HL-60 (cell line): ENCODE data around the gene NT5C1A.

Experiments used
- DNase-seq, 2 experiments: peaks; one replicate each; pipeline ENCODE4 v3.0.0-alpha.2; 2010 to 2020; ENCODE audit warnings: low read depth in 1 of 2, low spot score in 1 of 2
- H3K27ac ChIP-seq: fragments of 250-450 bp; sonication (Bioruptor Pico); replicated peaks from 2 replicates; pipeline ENCODE4 v1.5.1; 2020; ENCODE audit warnings: mild to moderate bottlenecking, moderate library complexity
- H3K27me3 ChIP-seq: fragments of 250-450 bp; sonication (Bioruptor Pico); 2 replicates; pipeline ENCODE4 v1.5.1; 2021; ENCODE audit warnings: mild to moderate bottlenecking, moderate library complexity; ENCODE audit not compliant: insufficient read depth, poor library complexity, severe bottlenecking
- H3K4me3 ChIP-seq: replicated peaks from 2 replicates; pipeline ENCODE4 v1.5.1; 2011; ENCODE audit warnings: mild to moderate bottlenecking, control low read depth, low read length; ENCODE audit not compliant: insufficient read depth
- GABPA ChIP-seq: IDR thresholded peaks from 2 replicates; pipeline ENCODE4 v1.6.1; 2012; ENCODE audit warnings: low read depth
- POLR2AphosphoS5 ChIP-seq: IDR thresholded peaks from 2 replicates; pipeline ENCODE4 v1.6.1; 2012; ENCODE audit warnings: low read depth
- SPI1 ChIP-seq: IDR thresholded peaks from 2 replicates; pipeline ENCODE4 v1.6.1; 2012; ENCODE audit warnings: low read depth, mild to moderate bottlenecking, borderline replicate concordance
- TF ChIP-seq, protein P1 (sequence below): IDR thresholded peaks from one replicate; pipeline ENCODE4 v1.5.1; 2011; ENCODE audit warnings: low read length, control low read depth, inconsistent platforms; ENCODE audit not compliant: insufficient read depth
- TF ChIP-seq, protein P2 (sequence below): IDR thresholded peaks from 2 replicates; pipeline ENCODE4 v1.6.1; 2012; ENCODE audit warnings: low read depth; ENCODE audit not compliant: insufficient replicate concordance

The NT5C1A gene

DNA sequence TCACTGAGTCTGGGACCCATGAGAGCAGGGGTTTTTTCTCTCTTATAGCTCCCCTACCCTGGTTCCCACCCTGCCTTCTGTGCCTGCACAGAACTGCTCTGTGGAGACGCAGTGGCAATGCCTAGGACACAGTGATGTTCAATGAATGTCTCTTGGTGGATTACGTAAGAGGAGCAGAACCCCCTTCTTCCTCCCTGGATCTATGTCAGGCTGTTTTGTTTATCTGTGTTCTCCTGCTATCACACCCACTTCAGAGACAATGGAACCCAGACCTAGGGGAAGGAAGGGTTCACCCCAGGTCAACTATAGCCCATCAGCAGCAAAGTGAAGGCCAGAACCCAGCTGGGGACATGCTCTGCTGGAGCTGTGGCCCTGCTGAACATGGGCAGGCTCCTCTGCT is 17.3 kb upstream of the NT5C1A start:
- Histone ChIP-seq H3K4me3 (no peak overlapping the region), H3K27me3 (peaks cover 55% of the 10 kb centered on the region), H3K27ac (no peak overlapping the region)
- no peak for DNase-seq
- TF ChIP-seq, protein P1, sequence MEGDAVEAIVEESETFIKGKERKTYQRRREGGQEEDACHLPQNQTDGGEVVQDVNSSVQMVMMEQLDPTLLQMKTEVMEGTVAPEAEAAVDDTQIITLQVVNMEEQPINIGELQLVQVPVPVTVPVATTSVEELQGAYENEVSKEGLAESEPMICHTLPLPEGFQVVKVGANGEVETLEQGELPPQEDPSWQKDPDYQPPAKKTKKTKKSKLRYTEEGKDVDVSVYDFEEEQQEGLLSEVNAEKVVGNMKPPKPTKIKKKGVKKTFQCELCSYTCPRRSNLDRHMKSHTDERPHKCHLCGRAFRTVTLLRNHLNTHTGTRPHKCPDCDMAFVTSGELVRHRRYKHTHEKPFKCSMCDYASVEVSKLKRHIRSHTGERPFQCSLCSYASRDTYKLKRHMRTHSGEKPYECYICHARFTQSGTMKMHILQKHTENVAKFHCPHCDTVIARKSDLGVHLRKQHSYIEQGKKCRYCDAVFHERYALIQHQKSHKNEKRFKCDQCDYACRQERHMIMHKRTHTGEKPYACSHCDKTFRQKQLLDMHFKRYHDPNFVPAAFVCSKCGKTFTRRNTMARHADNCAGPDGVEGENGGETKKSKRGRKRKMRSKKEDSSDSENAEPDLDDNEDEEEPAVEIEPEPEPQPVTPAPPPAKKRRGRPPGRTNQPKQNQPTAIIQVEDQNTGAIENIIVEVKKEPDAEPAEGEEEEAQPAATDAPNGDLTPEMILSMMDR, result no peak
- no peak for TF ChIP-seq SPI1
- TF ChIP-seq, protein P2, sequence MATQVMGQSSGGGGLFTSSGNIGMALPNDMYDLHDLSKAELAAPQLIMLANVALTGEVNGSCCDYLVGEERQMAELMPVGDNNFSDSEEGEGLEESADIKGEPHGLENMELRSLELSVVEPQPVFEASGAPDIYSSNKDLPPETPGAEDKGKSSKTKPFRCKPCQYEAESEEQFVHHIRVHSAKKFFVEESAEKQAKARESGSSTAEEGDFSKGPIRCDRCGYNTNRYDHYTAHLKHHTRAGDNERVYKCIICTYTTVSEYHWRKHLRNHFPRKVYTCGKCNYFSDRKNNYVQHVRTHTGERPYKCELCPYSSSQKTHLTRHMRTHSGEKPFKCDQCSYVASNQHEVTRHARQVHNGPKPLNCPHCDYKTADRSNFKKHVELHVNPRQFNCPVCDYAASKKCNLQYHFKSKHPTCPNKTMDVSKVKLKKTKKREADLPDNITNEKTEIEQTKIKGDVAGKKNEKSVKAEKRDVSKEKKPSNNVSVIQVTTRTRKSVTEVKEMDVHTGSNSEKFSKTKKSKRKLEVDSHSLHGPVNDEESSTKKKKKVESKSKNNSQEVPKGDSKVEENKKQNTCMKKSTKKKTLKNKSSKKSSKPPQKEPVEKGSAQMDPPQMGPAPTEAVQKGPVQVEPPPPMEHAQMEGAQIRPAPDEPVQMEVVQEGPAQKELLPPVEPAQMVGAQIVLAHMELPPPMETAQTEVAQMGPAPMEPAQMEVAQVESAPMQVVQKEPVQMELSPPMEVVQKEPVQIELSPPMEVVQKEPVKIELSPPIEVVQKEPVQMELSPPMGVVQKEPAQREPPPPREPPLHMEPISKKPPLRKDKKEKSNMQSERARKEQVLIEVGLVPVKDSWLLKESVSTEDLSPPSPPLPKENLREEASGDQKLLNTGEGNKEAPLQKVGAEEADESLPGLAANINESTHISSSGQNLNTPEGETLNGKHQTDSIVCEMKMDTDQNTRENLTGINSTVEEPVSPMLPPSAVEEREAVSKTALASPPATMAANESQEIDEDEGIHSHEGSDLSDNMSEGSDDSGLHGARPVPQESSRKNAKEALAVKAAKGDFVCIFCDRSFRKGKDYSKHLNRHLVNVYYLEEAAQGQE, result no peak
- no peak for TF ChIP-seq GABPA
- TF ChIP-seq POLR2AphosphoS5, result no peak

- H3K27me3 ChIP-seq, result peaks cover 56% of the 10 kb centered on the region
Observed at GRCh38 chr1:39688706-39689105, 16.8 kb upstream of the NT5C1A start.

DNA sequence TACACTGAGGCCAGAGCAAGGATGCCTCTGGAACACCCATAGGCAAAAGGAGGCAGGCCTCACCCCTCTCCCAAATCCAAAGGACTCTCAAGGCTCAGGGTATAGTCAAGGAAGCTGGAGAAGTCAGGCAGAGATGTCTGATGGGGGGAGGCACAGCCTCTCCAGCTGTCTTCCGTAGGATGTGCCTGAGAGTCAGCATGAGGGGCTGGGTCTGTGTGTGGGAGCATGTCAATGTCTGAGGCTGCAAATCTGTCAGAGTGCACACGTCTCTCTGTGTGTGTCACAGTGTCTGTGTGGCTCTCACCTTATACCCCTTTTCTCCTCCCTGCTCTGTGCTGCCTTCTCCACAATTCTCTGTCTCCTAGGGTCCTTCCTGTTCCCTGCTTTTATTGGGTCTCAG is 15.3 kb upstream of the NT5C1A start:
- no peak for DNase-seq
- Histone ChIP-seq H3K27me3 (peaks cover 50% of the 10 kb centered on the region), H3K27ac (no peak overlapping the region), H3K4me3 (no peak overlapping the region)
- TF ChIP-seq POLR2AphosphoS5 (no peak), GABPA (no peak), SPI1 (no peak)
- TF ChIP-seq, protein P2, result no peak
- TF ChIP-seq, protein P1, result no peak

More at GRCh38 chr1:39688706-39689105, 16.8 kb upstream of the NT5C1A start:
- H3K27ac ChIP-seq, result no peak overlapping the region
- DNase-seq, result no peak
- TF ChIP-seq POLR2AphosphoS5 (no peak), GABPA (no peak), SPI1 (no peak)
- TF ChIP-seq, protein P2, result no peak
- no peak overlapping the region for H3K4me3 ChIP-seq
